Osteocyte (in vitro differentiated cells): ENCODE results near the gene SRD5A1. TPM values are rescaled to one million over a fixed set of nuclear protein-coding genes. Genes with fewer than 3 reads are reported as not detected.

ENCODE experiments used
- DNase-seq: peaks from one replicate; pipeline ENCODE4 v3.0.0; 2021; ENCODE audit warnings: mixed read lengths; ENCODE audit not compliant: unreplicated experiment; ENCODE audit errors: extremely low spot score
- H3K27ac Mint-ChIP-seq: one replicate; pipeline ENCODE4 v1.8.0; 2021; ENCODE audit warnings: mild to moderate bottlenecking, mixed read lengths; ENCODE audit not compliant: unreplicated experiment
- H3K27me3 Mint-ChIP-seq: one replicate; pipeline ENCODE4 v1.8.0; 2021; ENCODE audit warnings: mixed read lengths; ENCODE audit not compliant: unreplicated experiment
- H3K36me3 Mint-ChIP-seq: one replicate; pipeline ENCODE4 v1.8.0; 2021; ENCODE audit warnings: mixed read lengths; ENCODE audit not compliant: unreplicated experiment
- H3K4me1 Mint-ChIP-seq: one replicate; pipeline ENCODE4 v1.8.0; 2021; ENCODE audit warnings: mixed read lengths; ENCODE audit not compliant: unreplicated experiment
- H3K4me3 Mint-ChIP-seq: one replicate; pipeline ENCODE4 v1.8.0; 2021; ENCODE audit warnings: mild to moderate bottlenecking, moderate library complexity, mixed read lengths; ENCODE audit not compliant: unreplicated experiment
- H3K9me3 Mint-ChIP-seq: one replicate; pipeline ENCODE4 v1.8.0; 2021; ENCODE audit warnings: mixed read lengths; ENCODE audit not compliant: unreplicated experiment
- total RNA-seq: library from RNA; stranded (reverse); gene quantifications from 2 replicates; pipeline ENCODE4 v1.2.1, GENCODE V29; 2021
- TF ChIP-seq, protein P1 (sequence below): fragments of 200-600 bp; sonication (generic); IDR thresholded peaks from 2 replicates; pipeline ENCODE4 v1.5.0; 2021; ENCODE audit warnings: antibody characterized with exemption, mild to moderate bottlenecking, moderate library complexity

SRD5A1 gene
- total RNA-seq, 1 donor from 2014 or later, result 25.0 TPM

DNA sequence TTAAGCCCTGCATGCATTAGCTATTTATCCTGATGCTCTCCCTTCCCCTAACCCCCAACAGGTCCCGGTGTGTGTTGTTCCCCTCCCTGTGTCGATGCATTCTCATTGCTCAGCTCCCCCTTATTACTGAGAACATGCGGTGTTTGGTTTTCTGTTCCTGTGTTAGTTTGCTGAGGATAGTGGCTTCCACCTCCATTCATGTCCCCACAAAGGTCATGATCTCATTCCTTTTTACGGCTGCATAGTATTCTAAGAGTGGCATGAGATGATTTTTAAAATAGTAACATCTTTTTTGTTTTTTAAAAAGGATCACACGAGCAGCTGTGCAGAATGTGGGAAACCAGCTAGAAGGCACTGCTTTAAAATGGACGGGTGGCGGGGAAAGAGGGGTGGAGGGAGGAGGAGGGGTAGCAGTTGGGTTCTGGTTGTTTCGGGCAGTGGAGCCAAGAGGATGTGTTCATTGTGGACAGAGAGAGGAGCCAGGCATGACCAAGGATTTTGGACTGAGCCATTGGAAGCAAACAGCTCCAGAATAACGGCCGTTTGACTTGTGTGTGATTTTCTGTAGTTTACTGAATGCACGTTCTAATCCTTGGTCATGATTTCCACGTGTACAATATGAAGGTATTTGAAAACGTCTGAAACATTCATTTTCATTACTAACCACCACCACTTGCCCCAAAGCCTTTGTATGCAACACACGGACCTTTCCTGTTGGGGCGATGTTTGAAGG lies 78.3 kb downstream of the SRD5A1 start:
- no peaks in the 10 kb centered on the region for H3K27me3 Mint-ChIP-seq
- no peaks in the 10 kb centered on the region for H3K9me3 Mint-ChIP-seq
- H3K4me3 Mint-ChIP-seq, result peak overlapping the region; percentile 86
- H3K4me1 Mint-ChIP-seq, result peaks cover 31% of the 10 kb centered on the region
- peak; percentile 48 for DNase-seq
- no peaks in the 10 kb centered on the region for H3K36me3 Mint-ChIP-seq
- peak overlapping the region; percentile 94 for H3K27ac Mint-ChIP-seq
- TF ChIP-seq, protein P1, sequence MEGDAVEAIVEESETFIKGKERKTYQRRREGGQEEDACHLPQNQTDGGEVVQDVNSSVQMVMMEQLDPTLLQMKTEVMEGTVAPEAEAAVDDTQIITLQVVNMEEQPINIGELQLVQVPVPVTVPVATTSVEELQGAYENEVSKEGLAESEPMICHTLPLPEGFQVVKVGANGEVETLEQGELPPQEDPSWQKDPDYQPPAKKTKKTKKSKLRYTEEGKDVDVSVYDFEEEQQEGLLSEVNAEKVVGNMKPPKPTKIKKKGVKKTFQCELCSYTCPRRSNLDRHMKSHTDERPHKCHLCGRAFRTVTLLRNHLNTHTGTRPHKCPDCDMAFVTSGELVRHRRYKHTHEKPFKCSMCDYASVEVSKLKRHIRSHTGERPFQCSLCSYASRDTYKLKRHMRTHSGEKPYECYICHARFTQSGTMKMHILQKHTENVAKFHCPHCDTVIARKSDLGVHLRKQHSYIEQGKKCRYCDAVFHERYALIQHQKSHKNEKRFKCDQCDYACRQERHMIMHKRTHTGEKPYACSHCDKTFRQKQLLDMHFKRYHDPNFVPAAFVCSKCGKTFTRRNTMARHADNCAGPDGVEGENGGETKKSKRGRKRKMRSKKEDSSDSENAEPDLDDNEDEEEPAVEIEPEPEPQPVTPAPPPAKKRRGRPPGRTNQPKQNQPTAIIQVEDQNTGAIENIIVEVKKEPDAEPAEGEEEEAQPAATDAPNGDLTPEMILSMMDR, result no peak

DNA sequence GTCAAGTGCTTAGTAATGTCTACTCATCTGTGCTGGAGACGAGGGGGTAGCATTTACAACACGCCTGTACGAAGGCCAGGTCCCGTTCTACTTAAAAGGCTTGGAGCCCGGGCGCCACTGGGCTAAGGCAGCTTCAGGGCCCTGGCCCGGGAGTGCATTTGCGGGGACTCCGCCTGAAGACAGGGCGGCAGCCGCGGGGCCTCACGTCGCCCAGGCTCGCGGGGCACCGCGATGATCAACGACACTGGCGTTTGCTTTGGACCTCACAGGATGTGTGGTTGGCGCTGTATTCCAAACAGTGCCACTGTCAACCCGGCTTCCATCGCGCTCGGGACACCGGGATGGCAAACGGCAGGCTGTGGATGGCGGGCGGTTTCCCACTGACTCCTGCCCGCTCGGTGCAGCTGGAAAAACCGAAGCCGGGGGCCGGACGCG lies 78.9 kb downstream of the SRD5A1 start:
- Mint-ChIP-seq H3K4me1 (peaks cover 34% of the 10 kb centered on the region), H3K9me3 (no peaks in the 10 kb centered on the region), H3K4me3 (peak overlapping the region; percentile 86), H3K27me3 (no peaks in the 10 kb centered on the region), H3K36me3 (no peaks in the 10 kb centered on the region), H3K27ac (peak overlapping the region; percentile 94)
- TF ChIP-seq, protein P1, result peak; percentile 1
- peak; percentile 85 for DNase-seq

DNA sequence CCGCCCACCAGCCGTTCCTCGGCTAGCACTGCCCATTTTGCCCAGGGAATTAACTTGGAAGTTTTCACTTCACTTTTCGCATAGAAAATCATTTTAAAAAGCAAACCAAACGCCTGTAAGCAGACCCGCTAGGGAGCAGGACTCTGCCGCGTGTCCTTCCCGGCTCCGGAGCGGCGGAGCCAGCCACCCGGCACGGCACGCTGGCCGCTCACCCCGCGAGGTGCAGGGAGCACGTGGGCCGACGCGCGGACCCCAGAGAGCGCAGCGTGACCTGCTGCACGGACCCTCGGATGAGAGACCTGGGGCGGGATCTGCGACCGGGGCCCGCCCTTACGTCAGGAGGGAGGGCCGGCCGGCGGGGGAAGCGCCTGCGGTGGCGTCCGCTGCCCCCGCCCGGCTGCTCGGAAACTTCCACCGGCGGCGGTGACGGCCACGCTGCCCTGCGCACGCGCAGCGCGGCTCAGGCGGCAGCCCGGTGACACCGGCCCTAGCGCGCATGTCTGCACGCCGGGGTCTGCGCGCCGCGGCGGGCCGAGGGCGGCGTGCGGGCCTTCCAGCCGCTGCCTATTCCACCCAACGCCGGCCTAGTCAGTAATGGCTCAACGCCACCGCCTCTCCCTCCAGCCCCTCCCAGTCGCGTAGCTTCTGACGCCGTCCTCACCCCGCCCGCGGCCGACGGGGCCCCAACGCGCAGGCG lies 79.5 kb downstream of the SRD5A1 start:
- no peaks in the 10 kb centered on the region for H3K9me3 Mint-ChIP-seq
- peaks cover 39% of the 10 kb centered on the region for H3K4me1 Mint-ChIP-seq
- peak; percentile 100 for DNase-seq
- TF ChIP-seq, protein P1, result no peak
- H3K4me3 Mint-ChIP-seq, result peak overlapping the region; percentile 86
- H3K27me3 Mint-ChIP-seq, result no peaks in the 10 kb centered on the region
- H3K36me3 Mint-ChIP-seq, result no peaks in the 10 kb centered on the region
- H3K27ac Mint-ChIP-seq, result peak overlapping the region; percentile 94

DNA sequence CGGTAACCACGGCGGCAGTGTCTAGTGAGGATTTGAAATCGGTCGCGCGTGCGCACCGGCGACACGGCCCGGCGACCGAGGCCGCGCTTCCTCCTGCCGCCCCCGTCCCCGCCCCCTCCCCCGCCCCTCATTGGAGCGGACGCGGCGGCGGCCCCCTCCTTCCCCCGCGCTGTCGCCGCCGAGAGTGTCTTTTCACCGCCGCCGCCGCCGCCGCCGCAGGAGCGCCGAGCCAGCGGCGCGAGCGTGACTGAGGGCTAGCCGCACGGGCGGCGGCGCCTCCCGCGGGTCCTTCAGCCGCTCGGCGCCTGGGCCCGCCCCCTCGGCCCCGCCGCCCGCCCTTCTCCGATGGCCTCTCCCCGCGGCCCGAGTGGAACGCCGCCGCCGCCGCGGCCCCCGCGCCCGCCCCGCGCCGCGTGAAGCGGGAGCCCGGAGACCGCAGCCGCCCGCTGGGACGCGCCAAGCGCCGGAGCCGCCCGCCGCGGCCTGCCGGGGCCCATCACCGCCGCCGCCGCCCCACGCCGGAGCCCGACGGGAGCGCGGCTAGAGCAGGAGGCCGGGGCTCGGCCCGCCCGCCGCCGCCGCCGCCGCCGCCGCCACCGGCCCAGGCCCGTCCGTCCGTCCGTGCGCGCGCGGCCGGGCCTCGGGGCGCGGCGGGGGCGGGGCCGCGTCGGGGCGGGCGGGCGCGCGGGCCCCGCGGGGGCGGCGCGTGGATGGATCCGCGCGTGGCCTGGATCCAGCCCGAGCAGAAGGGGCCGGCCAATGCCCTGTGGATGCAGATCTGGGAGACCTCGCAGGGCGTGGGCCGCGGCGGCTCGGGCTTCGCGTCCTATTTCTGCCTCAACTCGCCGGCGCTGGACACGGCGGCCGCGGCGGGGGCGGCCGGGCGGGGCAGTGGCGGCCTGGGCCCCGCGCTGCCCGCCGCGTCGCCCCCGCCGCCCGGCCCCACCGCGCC lies 80.3 kb downstream of the SRD5A1 start, which contains the start of gene TENT4A:
Gene TENT4A, plus strand, starts transcription at position 159 of the 952 bp plus-strand sequence. Its CDS starts 552 bp downstream, at position 711.
- no peaks in the 10 kb centered on the region for H3K27me3 Mint-ChIP-seq
- peak within 1 kb of the TSS; percentile 94 for H3K27ac Mint-ChIP-seq
- no peaks in the 10 kb centered on the region for H3K9me3 Mint-ChIP-seq
- peaks cover 45% of the 10 kb centered on the region for H3K4me1 Mint-ChIP-seq
- no peaks in the 10 kb centered on the region for H3K36me3 Mint-ChIP-seq
- H3K4me3 Mint-ChIP-seq, result peak within 1 kb of the TSS; percentile 86
- TF ChIP-seq, protein P1, result no peak
- peak; percentile 67 for DNase-seq
